ENCODE data around the gene TMEM236.

DNA sequence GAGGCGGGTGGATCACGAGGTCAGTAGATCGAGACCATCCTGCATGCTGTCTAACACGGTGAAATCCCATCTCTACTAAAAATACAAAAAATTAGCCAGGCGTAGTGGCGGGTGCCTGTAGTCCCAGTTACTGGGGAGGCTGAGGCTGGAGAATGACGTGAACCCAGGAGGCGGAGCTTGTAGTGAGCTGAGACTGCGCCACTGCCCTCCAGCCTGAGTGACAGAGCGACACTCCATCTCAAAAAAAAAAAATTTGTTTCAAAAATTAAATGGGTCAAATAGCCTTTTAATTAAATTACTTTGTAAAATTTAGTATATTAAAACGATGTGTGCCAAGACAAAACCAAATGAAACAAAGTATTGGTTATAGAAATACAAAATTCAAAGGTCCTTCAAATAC lies 50.3 kb downstream of the TMEM236 start:
- TF ChIP-seq EP300 (IDR thresholded peaks at IDR 0.05), result no peak
- TF ChIP-seq POLR2A (IDR thresholded peaks at IDR 0.05; ENCODE audit: low read depth), result no peak
